OCI-LY7 (cell line): Measurements from ENCODE around the gene CALM1. TPM values are rescaled to one million over a fixed set of nuclear protein-coding genes. Genes with fewer than 3 reads are reported as not detected.

ENCODE experiments used
- BruUV-seq: library from RNA; stranded (reverse); fragments of 400-500 nt; replicated peaks from 2 replicates; lab custom pipeline; 2021; lab: Mats Ljungman, UMichigan
- CTCF ChIA-PET: fragments of 300-600 bp; sonication (Branson Sonifier 250); formaldehyde crosslinking; loops from one replicate; lab custom pipeline; 2022; ENCODE audit warnings: antibody characterized with exemption; ENCODE audit not compliant: unreplicated experiment; lab: Charles Lee
- POLR2A ChIA-PET: fragments of 300-600 bp; sonication (Branson Sonifier 250); formaldehyde crosslinking; loops from one replicate; lab custom pipeline; 2022; ENCODE audit warnings: antibody characterized with exemption; lab: Charles Lee
- DNase-seq: peaks from one replicate; pipeline ENCODE4 v3.0.0-alpha.2; 2015; ENCODE audit warnings: low spot score
- H2AFZ ChIP-seq: fragments of 200-600 bp; sonication (generic), shearing (Covaris generic); 2 replicates; pipeline ENCODE4 v1.6.1; 2014; ENCODE audit warnings: mild to moderate bottlenecking, antibody characterized with exemption, low read length, moderate library complexity
- H3K27ac ChIP-seq: fragments of 200-600 bp; sonication (generic); 2 replicates; pipeline ENCODE4 v1.5.1; 2014; ENCODE audit warnings: mixed run types, low read depth, mild to moderate bottlenecking, moderate library complexity, low read length, inconsistent platforms; ENCODE audit not compliant: poor library complexity, severe bottlenecking
- H3K36me3 ChIP-seq: fragments of 200-600 bp; sonication (generic); 2 replicates; pipeline ENCODE4 v1.6.1; 2014; ENCODE audit warnings: mild to moderate bottlenecking, antibody characterized with exemption, low read length, moderate library complexity, mixed read lengths; ENCODE audit not compliant: insufficient read depth
- H3K4me1 ChIP-seq: fragments of 200-600 bp; sonication (generic); 2 replicates; pipeline ENCODE4 v1.5.1; 2014; ENCODE audit warnings: mild to moderate bottlenecking, low read length; ENCODE audit not compliant: insufficient read depth, poor library complexity, severe bottlenecking
- H3K4me2 ChIP-seq: fragments of 200-600 bp; sonication (generic); 2 replicates; pipeline ENCODE4 v1.6.1; 2014; ENCODE audit warnings: mild to moderate bottlenecking, low read length
- H3K4me3 ChIP-seq: fragments of 200-600 bp; sonication (generic); 2 replicates; pipeline ENCODE4 v1.5.1; 2014; ENCODE audit warnings: mild to moderate bottlenecking, low read depth, low read length; ENCODE audit not compliant: poor library complexity, severe bottlenecking
- H3K79me2 ChIP-seq: fragments of 200-600 bp; sonication (generic); 2 replicates; pipeline ENCODE4 v1.6.1; 2016; ENCODE audit warnings: low read depth, mild to moderate bottlenecking, low read length, moderate library complexity, mixed read lengths; ENCODE audit not compliant: insufficient read depth
- H3K9me2 ChIP-seq: fragments of 200-600 bp; sonication (generic); 2 replicates; pipeline ENCODE4 v1.6.1; 2016; ENCODE audit warnings: mild to moderate bottlenecking, low read length, mixed read lengths; ENCODE audit not compliant: insufficient read depth
- H3K9me3 ChIP-seq: fragments of 200-600 bp; sonication (generic); 2 replicates; pipeline ENCODE4 v1.6.1; 2014; ENCODE audit warnings: mild to moderate bottlenecking, mixed run types, low read length, mixed read lengths
- H4K20me1 ChIP-seq: fragments of 200-600 bp; sonication (generic); 2 replicates; pipeline ENCODE4 v1.6.1; 2014; ENCODE audit warnings: mild to moderate bottlenecking, antibody characterized with exemption, low read length, moderate library complexity, mixed read lengths; ENCODE audit not compliant: insufficient read depth
- CTCF ChIP-seq: fragments of 200-600 bp; sonication (generic); conservative IDR thresholded peaks from 2 replicates; pipeline ENCODE4 v1.5.1; 2014; ENCODE audit warnings: mild to moderate bottlenecking, antibody characterized with exemption, low read length, moderate library complexity, mixed read lengths
- EZH2phosphoT487 ChIP-seq: fragments of 200-600 bp; sonication (generic); IDR thresholded peaks from 2 replicates; pipeline ENCODE4 v1.6.1; 2018; ENCODE audit warnings: low read depth, borderline replicate concordance, mild to moderate bottlenecking, mixed run types, antibody characterized with exemption, low read length, moderate library complexity, mixed read lengths
- intact Hi-C: fragments of 100-400 bp; cut with micrococcal nuclease; formaldehyde crosslinking; loops from one replicate; pipeline ENCODE4 v1.10.0; 2022; ENCODE audit not compliant: unreplicated experiment
- total RNA-seq, 2 experiments: library from RNA; depleted of rRNA in 1 of 2; stranded (reverse); fragments of >200 nt in 1 of 2; shearing (Covaris generic) in 1 of 2; gene quantifications; 2 replicates each; pipeline ENCODE4 v1.2.3, GENCODE V29; 2014 to 2022

Gene CALM1
- total RNA-seq, 2 experiments from 2014 or later = 282 to 311 TPM

- Histone ChIP-seq H3K27ac (no peak overlapping the region), H3K4me1 (no peaks in the 10 kb centered on the region), H3K4me3 (no peak overlapping the region), H3K79me2 (no peaks in the 10 kb centered on the region), H3K9me2 (no peaks in the 10 kb centered on the region), H2AFZ (no peak overlapping the region), H4K20me1 (no peaks in the 10 kb centered on the region), H3K9me3 (no peaks in the 10 kb centered on the region), H3K4me2 (no peak overlapping the region), H3K36me3 (no peaks in the 10 kb centered on the region)
- POLR2A ChIA-PET = interaction anchor here (0.7 to 0.8 kb wide), 2 partner anchors 10 to 43 kb away, joined by 3 to 5 read pairs; no protein-coding TSS in a partner anchor
- no TSS peak for BruUV-seq
- CTCF ChIA-PET = no interaction called here
- intact Hi-C loops = no loop called here
- TF ChIP-seq EZH2phosphoT487 (no peak), CTCF (peak; percentile 60)
- DNase-seq = peak; percentile 26
Measured at GRCh38 chr14:90368946-90369721, 27.7 kb upstream of the CALM1 start.

- H3K9me3 ChIP-seq = no peaks in the 10 kb centered on the region
- intact Hi-C loops = no loop called here
- H4K20me1 ChIP-seq = no peaks in the 10 kb centered on the region
- H3K36me3 ChIP-seq = no peaks in the 10 kb centered on the region
- CTCF ChIA-PET = no interaction called here
- BruUV-seq = no TSS peak
- H3K4me1 ChIP-seq = no peaks in the 10 kb centered on the region
- H3K4me2 ChIP-seq = no peak overlapping the region
- H3K79me2 ChIP-seq = no peaks in the 10 kb centered on the region
- no peak for DNase-seq
- POLR2A ChIA-PET = interaction anchor here (0.9 kb wide), 1 partner anchor 40 kb away, joined by 3 read pairs; no protein-coding TSS in a partner anchor
- H3K9me2 ChIP-seq = no peaks in the 10 kb centered on the region
- H2AFZ ChIP-seq = no peak overlapping the region
- H3K27ac ChIP-seq = no peak overlapping the region
- no peak for TF ChIP-seq EZH2phosphoT487
- no peak for TF ChIP-seq CTCF
- H3K4me3 ChIP-seq = no peak overlapping the region
Measured at GRCh38 chr14:90373887-90374286, 22.9 kb upstream of the CALM1 start.

GRCh38 chr14:90374813-90375212 lies 22.0 kb upstream of the CALM1 start:
- no peak overlapping the region for H2AFZ ChIP-seq
- no peak overlapping the region for H3K4me3 ChIP-seq
- no peak overlapping the region for H3K27ac ChIP-seq
- no peaks in the 10 kb centered on the region for H3K9me2 ChIP-seq
- no peaks in the 10 kb centered on the region for H4K20me1 ChIP-seq
- BruUV-seq = no TSS peak
- intact Hi-C loops = no loop called here
- no peaks in the 10 kb centered on the region for H3K79me2 ChIP-seq
- POLR2A ChIA-PET = interaction anchor here (0.7 to 1.1 kb wide), 2 partner anchors 9 to 34 kb away, joined by 3 to 4 read pairs; no protein-coding TSS in a partner anchor
- CTCF ChIA-PET = no interaction called here
- no peak for DNase-seq
- TF ChIP-seq CTCF (no peak), EZH2phosphoT487 (no peak)
- H3K36me3 ChIP-seq = no peaks in the 10 kb centered on the region
- H3K4me1 ChIP-seq = no peaks in the 10 kb centered on the region
- H3K9me3 ChIP-seq = no peaks in the 10 kb centered on the region
- no peak overlapping the region for H3K4me2 ChIP-seq
